Endodermal cell (in vitro differentiated cells): ENCODE data around the gene CDH8. TPM values are rescaled to one million over a fixed set of nuclear protein-coding genes. Genes with fewer than 3 reads are reported as not detected.

Experiments
- DNase-seq: peaks from one replicate; pipeline ENCODE4 v3.0.0-alpha.2; 2017
- H3K27ac ChIP-seq: 2 replicates; pipeline ENCODE4 v1.5.1; 2013; ENCODE audit warnings: mild to moderate bottlenecking, low read depth, low read length, moderate library complexity
- H3K27me3 ChIP-seq: 2 replicates; pipeline ENCODE4 v1.6.1; 2013; ENCODE audit warnings: mild to moderate bottlenecking, low read length, moderate library complexity; ENCODE audit not compliant: insufficient read depth, control insufficient read depth, poor library complexity, severe bottlenecking
- H3K36me3 ChIP-seq: 2 replicates; pipeline ENCODE4 v1.7.0; 2013; ENCODE audit warnings: mild to moderate bottlenecking, low read length, moderate library complexity; ENCODE audit not compliant: control insufficient read depth, insufficient read depth
- H3K4me1 ChIP-seq: one replicate; pipeline ENCODE4 v1.7.0; 2013; ENCODE audit warnings: low read length; ENCODE audit not compliant: control insufficient read depth, insufficient read depth
- H3K4me3 ChIP-seq: 2 replicates; pipeline ENCODE4 v1.5.1; 2013; ENCODE audit warnings: mild to moderate bottlenecking, low read length, moderate library complexity
- H3K9ac ChIP-seq: 2 replicates; pipeline ENCODE4 v1.6.1; 2013; ENCODE audit warnings: mild to moderate bottlenecking, low read length, moderate library complexity; ENCODE audit not compliant: poor library complexity, severe bottlenecking; ENCODE audit errors: extremely low read depth
- H3K9me3 ChIP-seq: 2 replicates; pipeline ENCODE4 v1.6.1; 2013; ENCODE audit warnings: mild to moderate bottlenecking, low read length, moderate library complexity; ENCODE audit not compliant: control insufficient read depth
- H3K27ac Mint-ChIP-seq: 2 replicates; pipeline ENCODE4 v1.8.0; 2020; ENCODE audit warnings: mixed read lengths
- H3K27me3 Mint-ChIP-seq: 2 replicates; pipeline ENCODE4 v1.8.0; 2021; ENCODE audit warnings: mild to moderate bottlenecking, mixed read lengths; ENCODE audit not compliant: insufficient read depth
- H3K36me3 Mint-ChIP-seq: 2 replicates; pipeline ENCODE4 v1.8.0; 2020; ENCODE audit warnings: low read depth, mixed read lengths
- H3K4me1 Mint-ChIP-seq: 2 replicates; pipeline ENCODE4 v1.8.0; 2020; ENCODE audit warnings: mixed read lengths
- H3K4me3 Mint-ChIP-seq: 2 replicates; pipeline ENCODE4 v1.8.0; 2020; ENCODE audit warnings: mild to moderate bottlenecking, moderate library complexity, mixed read lengths
- H3K9me3 Mint-ChIP-seq: 2 replicates; pipeline ENCODE4 v1.8.0; 2020; ENCODE audit warnings: mild to moderate bottlenecking, mixed read lengths
- WGBS, 2 experiments: methylation state at CpG; one replicate each; pipeline versions ENCODE4 v1.1.5 to v1.1.7; 2013; ENCODE audit warnings: missing lambda C conversion rate in 2 of 2, mixed read lengths in 1 of 2; ENCODE audit not compliant: insufficient coverage in 1 of 2, insufficient read length in 1 of 2; 5-methylcytosine and 5-hydroxymethylcytosine counted together
- total RNA-seq, 2 donors: library from RNA; stranded (reverse); fragmentation: NEBNext Ultra II Directional in 1 of 2; extraction: Animal tissue kit (Norgen Biotek cat#: 25700) in 1 of 2; gene quantifications; 2 replicates in 1 of 2; 3 replicates in 1 of 2; pipeline ENCODE4 v1.2.1, GENCODE V29; 2021
- TF ChIP-seq, protein P1 (sequence below): fragments of 200-600 bp; sonication (generic); conservative IDR thresholded peaks from 2 replicates; pipeline ENCODE4 v1.5.0; 2021; ENCODE audit warnings: antibody characterized with exemption, mild to moderate bottlenecking

CDH8 gene
- total RNA-seq, 2 donors from 2014 or later, result 13.9 to 27.2 TPM

DNA sequence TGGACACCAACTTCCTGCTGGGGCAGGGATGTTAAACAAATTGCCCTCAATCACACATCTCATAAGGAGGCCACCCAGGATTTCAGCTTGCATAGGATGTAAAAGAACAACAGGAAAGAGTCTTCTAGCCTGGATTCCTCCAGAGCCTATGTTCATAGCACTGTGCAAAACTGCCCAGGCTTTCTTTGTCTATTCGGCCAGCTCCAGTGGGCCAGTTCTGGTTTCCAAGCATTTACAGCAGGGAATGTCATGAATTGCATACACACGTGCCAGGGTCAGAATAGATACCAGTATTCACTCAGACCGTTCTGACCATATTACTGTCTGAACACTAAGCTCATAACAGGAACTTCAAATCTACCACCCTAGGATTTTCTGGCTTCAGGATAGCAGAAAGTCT is 273.2 kb downstream of the CDH8 start:
- Mint-ChIP-seq H3K4me3 (no peak overlapping the region), H3K27me3 (no peaks in the 10 kb centered on the region), H3K27ac (no peak overlapping the region), H3K9me3 (no peaks in the 10 kb centered on the region), H3K36me3 (no peaks in the 10 kb centered on the region), H3K4me1 (no peaks in the 10 kb centered on the region)
- DNase-seq, result no peak
- WGBS, 2 experiments, result 91 to 100% methylated on average over 3 of the region's 3 CpGs
- TF ChIP-seq, protein P1, sequence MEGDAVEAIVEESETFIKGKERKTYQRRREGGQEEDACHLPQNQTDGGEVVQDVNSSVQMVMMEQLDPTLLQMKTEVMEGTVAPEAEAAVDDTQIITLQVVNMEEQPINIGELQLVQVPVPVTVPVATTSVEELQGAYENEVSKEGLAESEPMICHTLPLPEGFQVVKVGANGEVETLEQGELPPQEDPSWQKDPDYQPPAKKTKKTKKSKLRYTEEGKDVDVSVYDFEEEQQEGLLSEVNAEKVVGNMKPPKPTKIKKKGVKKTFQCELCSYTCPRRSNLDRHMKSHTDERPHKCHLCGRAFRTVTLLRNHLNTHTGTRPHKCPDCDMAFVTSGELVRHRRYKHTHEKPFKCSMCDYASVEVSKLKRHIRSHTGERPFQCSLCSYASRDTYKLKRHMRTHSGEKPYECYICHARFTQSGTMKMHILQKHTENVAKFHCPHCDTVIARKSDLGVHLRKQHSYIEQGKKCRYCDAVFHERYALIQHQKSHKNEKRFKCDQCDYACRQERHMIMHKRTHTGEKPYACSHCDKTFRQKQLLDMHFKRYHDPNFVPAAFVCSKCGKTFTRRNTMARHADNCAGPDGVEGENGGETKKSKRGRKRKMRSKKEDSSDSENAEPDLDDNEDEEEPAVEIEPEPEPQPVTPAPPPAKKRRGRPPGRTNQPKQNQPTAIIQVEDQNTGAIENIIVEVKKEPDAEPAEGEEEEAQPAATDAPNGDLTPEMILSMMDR, result no peak
- Histone ChIP-seq H3K4me1 (no peaks in the 10 kb centered on the region), H3K27me3 (no peaks in the 10 kb centered on the region), H3K9ac (no peak overlapping the region), H3K27ac (no peak overlapping the region), H3K4me3 (no peak overlapping the region), H3K9me3 (no peaks in the 10 kb centered on the region), H3K36me3 (no peaks in the 10 kb centered on the region)

GRCh38 chr16:61730997-61731396 is 305.2 kb downstream of the CDH8 start:
- Histone ChIP-seq H3K4me3 (no peak overlapping the region), H3K36me3 (no peaks in the 10 kb centered on the region), H3K9ac (no peak overlapping the region), H3K9me3 (no peaks in the 10 kb centered on the region), H3K4me1 (peaks cover 2% of the 10 kb centered on the region), H3K27me3 (no peaks in the 10 kb centered on the region), H3K27ac (no peak overlapping the region)
- TF ChIP-seq, protein P1, result no peak
- 94% methylated on average over 1 of the region's 1 CpG; no CpG with 5 or more reads in 1 of the 2 experiments for WGBS, 2 experiments
- DNase-seq, result no peak
- Mint-ChIP-seq H3K36me3 (no peaks in the 10 kb centered on the region), H3K27ac (peak overlapping the region; percentile 8), H3K27me3 (no peaks in the 10 kb centered on the region), H3K9me3 (no peaks in the 10 kb centered on the region), H3K4me1 (peaks cover 28% of the 10 kb centered on the region), H3K4me3 (no peak overlapping the region)

DNA sequence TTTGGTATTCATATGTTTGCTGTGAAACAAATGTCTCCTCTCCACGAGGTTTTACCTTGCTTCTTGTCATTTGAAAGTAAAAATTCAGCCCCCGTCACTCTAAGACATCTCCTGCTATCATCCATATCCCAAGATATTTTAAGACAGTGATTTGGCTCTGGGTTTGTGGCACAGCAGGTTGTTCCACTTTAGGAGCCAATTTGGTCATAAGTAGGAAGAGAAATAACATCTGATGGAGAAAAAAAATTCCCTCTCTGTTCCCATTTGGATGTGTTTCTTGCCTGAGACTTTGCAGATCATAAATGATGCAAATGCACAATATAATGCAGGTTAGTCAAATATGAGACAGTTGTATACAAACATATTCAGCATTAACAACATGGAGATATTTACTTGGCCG is 309.5 kb downstream of the CDH8 start:
- Mint-ChIP-seq H3K36me3 (no peaks in the 10 kb centered on the region), H3K4me3 (no peak overlapping the region), H3K4me1 (peaks cover 25% of the 10 kb centered on the region), H3K27me3 (no peaks in the 10 kb centered on the region), H3K9me3 (no peaks in the 10 kb centered on the region), H3K27ac (no peak overlapping the region)
- no peak overlapping the region for H3K27ac ChIP-seq
- no peak for DNase-seq
- no peaks in the 10 kb centered on the region for H3K9me3 ChIP-seq
- no peak overlapping the region for H3K4me3 ChIP-seq
- peaks cover 4% of the 10 kb centered on the region for H3K4me1 ChIP-seq
- whole genome bisulfite sequencing, 2 experiments, result 85 to 100% methylated on average over 1 to 3 of the region's 3 CpGs
- H3K9ac ChIP-seq, result no peak overlapping the region
- H3K27me3 ChIP-seq, result no peaks in the 10 kb centered on the region
- TF ChIP-seq, protein P1, result no peak
- H3K36me3 ChIP-seq, result no peaks in the 10 kb centered on the region
